Endothelial cell (in vitro differentiated cells): Measurements from ENCODE around the gene SLC22A12. TPM values are rescaled to one million over a fixed set of nuclear protein-coding genes. Genes with fewer than 3 reads are reported as not detected.

Source experiments
- DNase-seq: peaks from one replicate; pipeline ENCODE4 v3.0.0; 2021; ENCODE audit warnings: low spot score
- H3K27ac Mint-ChIP-seq: one replicate; pipeline ENCODE4 v1.8.0; 2021; ENCODE audit warnings: mixed read lengths, inconsistent platforms; ENCODE audit not compliant: unreplicated experiment
- H3K27me3 Mint-ChIP-seq: one replicate; pipeline ENCODE4 v1.8.0; 2021; ENCODE audit warnings: mild to moderate bottlenecking, moderate library complexity, mixed read lengths, inconsistent platforms; ENCODE audit not compliant: unreplicated experiment
- H3K36me3 Mint-ChIP-seq: one replicate; pipeline ENCODE4 v1.8.0; 2021; ENCODE audit warnings: mild to moderate bottlenecking, low read depth, mixed read lengths, inconsistent platforms; ENCODE audit not compliant: unreplicated experiment
- H3K4me1 Mint-ChIP-seq: one replicate; pipeline ENCODE4 v1.8.0; 2021; ENCODE audit warnings: mild to moderate bottlenecking, mixed read lengths, inconsistent platforms; ENCODE audit not compliant: unreplicated experiment
- H3K4me3 Mint-ChIP-seq: one replicate; pipeline ENCODE4 v1.8.0; 2021; ENCODE audit warnings: mild to moderate bottlenecking, mixed read lengths, inconsistent platforms; ENCODE audit not compliant: unreplicated experiment
- H3K9me3 Mint-ChIP-seq: one replicate; pipeline ENCODE4 v1.8.0; 2021; ENCODE audit warnings: mixed read lengths, inconsistent platforms; ENCODE audit not compliant: unreplicated experiment
- total RNA-seq: library from RNA; stranded (reverse); fragmentation: NEBNext Ultra II Directional; extraction: Animal tissue kit (Norgen Biotek cat#: 25700); gene quantifications from one replicate; pipeline ENCODE4 v1.2.1, GENCODE V29; 2021; ENCODE audit not compliant: unreplicated experiment
- TF ChIP-seq, protein P1 (sequence below): fragments of 200-600 bp; sonication (generic); IDR thresholded peaks from one replicate; pipeline ENCODE4 v1.5.0; 2021; ENCODE audit warnings: antibody characterized with exemption; ENCODE audit not compliant: unreplicated experiment

The SLC22A12 gene
- total RNA-seq, 1 donor from 2014 or later: not detected

DNA sequence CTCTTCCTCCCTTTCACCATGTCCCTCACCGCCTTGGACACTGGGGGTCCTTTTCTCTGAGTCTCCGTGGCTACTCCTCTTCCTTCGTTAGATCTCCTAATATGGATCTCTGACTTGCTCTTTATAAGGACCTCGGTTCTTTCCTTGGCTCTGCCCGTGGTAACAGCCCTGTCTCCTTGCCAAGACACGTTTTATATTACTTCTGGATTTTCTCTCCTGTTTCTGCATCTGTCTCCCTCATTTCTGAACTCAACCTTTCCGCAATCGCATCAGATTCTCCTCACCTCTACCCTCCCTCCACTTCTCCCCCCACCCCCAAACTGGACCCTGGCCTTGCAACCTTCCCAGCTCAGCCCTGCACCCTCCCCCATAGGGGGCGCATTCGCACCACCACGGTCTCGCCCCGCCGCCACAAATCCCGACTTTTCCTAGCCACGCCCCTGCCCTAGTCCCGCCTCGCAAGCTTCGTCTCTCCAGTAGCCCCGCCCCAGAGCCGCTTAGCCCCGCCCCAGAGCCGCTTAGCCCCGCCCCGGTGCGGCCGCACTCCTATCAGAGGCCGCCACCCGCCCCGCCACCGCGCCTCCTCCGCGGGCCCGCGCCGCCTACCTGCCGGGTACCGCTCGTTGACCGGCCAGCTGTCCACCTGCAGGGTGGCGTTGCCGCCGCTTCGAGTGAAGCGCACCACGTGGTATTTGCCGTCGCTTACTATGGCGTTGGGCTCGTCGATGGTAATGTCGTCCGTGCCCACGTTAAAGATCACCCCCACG, 39.0 kb downstream of the SLC22A12 start:
- H3K27me3 Mint-ChIP-seq: peaks cover 12% of the 10 kb centered on the region
- TF ChIP-seq, protein P1, sequence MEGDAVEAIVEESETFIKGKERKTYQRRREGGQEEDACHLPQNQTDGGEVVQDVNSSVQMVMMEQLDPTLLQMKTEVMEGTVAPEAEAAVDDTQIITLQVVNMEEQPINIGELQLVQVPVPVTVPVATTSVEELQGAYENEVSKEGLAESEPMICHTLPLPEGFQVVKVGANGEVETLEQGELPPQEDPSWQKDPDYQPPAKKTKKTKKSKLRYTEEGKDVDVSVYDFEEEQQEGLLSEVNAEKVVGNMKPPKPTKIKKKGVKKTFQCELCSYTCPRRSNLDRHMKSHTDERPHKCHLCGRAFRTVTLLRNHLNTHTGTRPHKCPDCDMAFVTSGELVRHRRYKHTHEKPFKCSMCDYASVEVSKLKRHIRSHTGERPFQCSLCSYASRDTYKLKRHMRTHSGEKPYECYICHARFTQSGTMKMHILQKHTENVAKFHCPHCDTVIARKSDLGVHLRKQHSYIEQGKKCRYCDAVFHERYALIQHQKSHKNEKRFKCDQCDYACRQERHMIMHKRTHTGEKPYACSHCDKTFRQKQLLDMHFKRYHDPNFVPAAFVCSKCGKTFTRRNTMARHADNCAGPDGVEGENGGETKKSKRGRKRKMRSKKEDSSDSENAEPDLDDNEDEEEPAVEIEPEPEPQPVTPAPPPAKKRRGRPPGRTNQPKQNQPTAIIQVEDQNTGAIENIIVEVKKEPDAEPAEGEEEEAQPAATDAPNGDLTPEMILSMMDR: peak; percentile 21
- peaks cover 8% of the 10 kb centered on the region for H3K36me3 Mint-ChIP-seq
- no peaks in the 10 kb centered on the region for H3K9me3 Mint-ChIP-seq
- H3K4me3 Mint-ChIP-seq: no peak overlapping the region
- peaks cover 34% of the 10 kb centered on the region for H3K4me1 Mint-ChIP-seq
- no peak overlapping the region for H3K27ac Mint-ChIP-seq
- peak; percentile 56 for DNase-seq

DNA sequence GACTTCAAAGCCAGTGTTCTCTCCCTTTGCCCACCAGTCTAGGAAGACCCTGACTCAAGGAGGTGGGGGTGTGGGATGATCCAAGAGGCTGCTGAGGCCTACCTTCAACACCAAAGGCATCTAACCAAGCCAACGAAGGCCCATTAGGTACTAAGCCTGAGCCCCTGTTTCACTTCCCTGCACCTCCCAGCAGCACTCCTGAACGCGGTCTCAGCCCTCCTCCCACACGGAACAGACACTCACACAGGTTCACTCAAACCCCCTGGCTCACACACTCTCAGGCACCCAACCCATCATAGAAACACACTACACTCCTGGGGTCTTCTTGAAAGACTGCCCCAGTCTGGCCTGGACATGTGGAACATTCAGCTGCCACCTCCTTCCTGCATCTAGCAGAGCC, 40.7 kb downstream of the SLC22A12 start:
- Mint-ChIP-seq H3K4me3 (no peak overlapping the region), H3K27ac (no peak overlapping the region), H3K9me3 (no peaks in the 10 kb centered on the region), H3K36me3 (peaks cover 8% of the 10 kb centered on the region), H3K4me1 (peaks cover 31% of the 10 kb centered on the region), H3K27me3 (peaks cover 13% of the 10 kb centered on the region)
- TF ChIP-seq, protein P1: no peak
- no peak for DNase-seq

DNA sequence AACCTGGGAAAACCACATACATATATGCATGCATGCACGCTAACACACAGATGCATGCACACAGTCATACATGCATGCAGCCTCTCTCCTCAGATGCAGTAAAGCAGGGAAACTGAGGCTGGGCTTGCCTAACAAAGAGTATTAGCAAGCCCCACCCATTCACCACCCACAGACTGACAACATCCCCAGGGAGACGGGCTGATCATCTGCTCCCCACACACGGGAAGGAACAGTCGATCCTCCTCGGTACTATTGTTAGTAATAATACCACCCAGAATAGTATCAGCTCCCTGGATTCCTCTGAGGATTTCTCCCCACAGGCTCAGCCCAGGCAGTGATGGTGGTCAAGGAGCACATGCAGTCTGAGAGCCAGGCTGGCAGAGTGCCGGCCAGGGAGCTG, 41.2 kb downstream of the SLC22A12 start:
- TF ChIP-seq, protein P1: no peak
- no peaks in the 10 kb centered on the region for H3K9me3 Mint-ChIP-seq
- peaks cover 13% of the 10 kb centered on the region for H3K27me3 Mint-ChIP-seq
- peaks cover 31% of the 10 kb centered on the region for H3K4me1 Mint-ChIP-seq
- H3K36me3 Mint-ChIP-seq: peaks cover 8% of the 10 kb centered on the region
- no peak overlapping the region for H3K4me3 Mint-ChIP-seq
- H3K27ac Mint-ChIP-seq: no peak overlapping the region
- DNase-seq: no peak

DNA sequence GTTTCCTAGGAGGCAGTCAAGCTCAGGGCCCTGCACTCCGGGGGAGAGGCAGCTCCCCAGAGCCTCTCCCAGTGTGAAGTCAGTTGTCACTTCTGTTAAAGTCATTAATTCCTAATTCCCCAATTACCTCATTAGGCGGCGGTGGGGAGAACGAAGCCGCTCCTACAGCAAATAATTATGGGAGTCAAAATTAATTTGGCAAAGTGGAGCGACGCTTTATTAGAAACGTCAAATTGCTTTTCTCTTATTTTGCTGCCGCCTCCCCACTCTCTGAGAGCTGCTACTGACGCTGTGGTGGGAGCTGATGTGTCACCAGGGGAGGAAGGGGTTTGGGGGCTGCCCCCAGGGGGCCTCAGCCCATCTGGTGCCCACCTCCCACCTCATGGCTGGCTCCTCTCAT, 41.6 kb downstream of the SLC22A12 start:
- peaks cover 12% of the 10 kb centered on the region for H3K27me3 Mint-ChIP-seq
- no peak for DNase-seq
- TF ChIP-seq, protein P1: no peak
- no peak overlapping the region for H3K27ac Mint-ChIP-seq
- H3K4me1 Mint-ChIP-seq: peaks cover 31% of the 10 kb centered on the region
- H3K4me3 Mint-ChIP-seq: no peak overlapping the region
- H3K36me3 Mint-ChIP-seq: peaks cover 8% of the 10 kb centered on the region
- H3K9me3 Mint-ChIP-seq: no peaks in the 10 kb centered on the region

DNA sequence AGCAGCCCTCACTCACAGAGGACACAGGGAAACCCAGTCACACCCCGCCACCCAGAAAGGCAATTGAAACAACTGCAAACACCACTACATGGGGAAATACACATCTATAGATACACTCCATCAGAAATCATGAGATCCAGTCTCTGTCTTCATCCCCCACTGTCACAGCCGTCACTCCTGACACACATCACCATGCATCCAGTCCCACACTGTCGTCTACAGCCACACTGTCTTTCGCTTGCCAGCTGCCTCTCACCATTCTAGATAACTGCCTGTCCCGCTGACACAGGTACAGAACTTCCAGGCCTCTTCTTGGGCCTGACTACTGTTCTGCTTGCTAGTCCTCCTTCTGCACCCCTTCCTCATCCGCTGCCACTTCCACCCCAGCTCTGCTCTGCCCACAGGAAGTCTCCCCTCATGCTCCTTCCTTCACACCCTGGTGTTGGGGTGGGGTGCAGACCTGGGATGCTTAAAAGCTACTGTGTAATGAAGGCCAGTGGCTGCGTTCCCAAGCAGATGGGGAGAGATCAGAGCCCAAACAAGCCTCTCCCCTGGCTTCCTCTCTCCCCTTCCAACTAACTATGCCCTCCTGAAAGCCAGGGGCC, 42.6 kb downstream of the SLC22A12 start:
- H3K27me3 Mint-ChIP-seq: peaks cover 12% of the 10 kb centered on the region
- no peaks in the 10 kb centered on the region for H3K9me3 Mint-ChIP-seq
- TF ChIP-seq, protein P1: no peak
- no peak for DNase-seq
- H3K27ac Mint-ChIP-seq: peak overlapping the region; percentile 34
- H3K4me1 Mint-ChIP-seq: peaks cover 34% of the 10 kb centered on the region
- H3K4me3 Mint-ChIP-seq: no peak overlapping the region
- H3K36me3 Mint-ChIP-seq: peaks cover 10% of the 10 kb centered on the region
